KOPT-K1 (cell line): Measurements from ENCODE around the gene IQSEC1.

Experiments used
- H3K27ac ChIP-seq: fragments of 200-600 bp; sonication (generic); 2 replicates; pipeline ENCODE4 v1.5.1; 2016; ENCODE audit warnings: antibody characterized with exemption, mild to moderate bottlenecking, low read depth, low read length; ENCODE audit not compliant: poor library complexity, severe bottlenecking
- H3K36me3 ChIP-seq: fragments of 200-600 bp; sonication (generic); 2 replicates; pipeline ENCODE4 v1.5.1; 2017; ENCODE audit warnings: antibody characterized with exemption, mild to moderate bottlenecking, low read length, moderate library complexity; ENCODE audit not compliant: insufficient read depth
- H3K9me3 ChIP-seq: fragments of 200-600 bp; sonication (generic); 2 replicates; pipeline ENCODE4 v1.5.1; 2017; ENCODE audit warnings: antibody characterized with exemption, low read length, mild to moderate bottlenecking; ENCODE audit not compliant: insufficient read depth, poor library complexity, severe bottlenecking

Gene IQSEC1

DNA sequence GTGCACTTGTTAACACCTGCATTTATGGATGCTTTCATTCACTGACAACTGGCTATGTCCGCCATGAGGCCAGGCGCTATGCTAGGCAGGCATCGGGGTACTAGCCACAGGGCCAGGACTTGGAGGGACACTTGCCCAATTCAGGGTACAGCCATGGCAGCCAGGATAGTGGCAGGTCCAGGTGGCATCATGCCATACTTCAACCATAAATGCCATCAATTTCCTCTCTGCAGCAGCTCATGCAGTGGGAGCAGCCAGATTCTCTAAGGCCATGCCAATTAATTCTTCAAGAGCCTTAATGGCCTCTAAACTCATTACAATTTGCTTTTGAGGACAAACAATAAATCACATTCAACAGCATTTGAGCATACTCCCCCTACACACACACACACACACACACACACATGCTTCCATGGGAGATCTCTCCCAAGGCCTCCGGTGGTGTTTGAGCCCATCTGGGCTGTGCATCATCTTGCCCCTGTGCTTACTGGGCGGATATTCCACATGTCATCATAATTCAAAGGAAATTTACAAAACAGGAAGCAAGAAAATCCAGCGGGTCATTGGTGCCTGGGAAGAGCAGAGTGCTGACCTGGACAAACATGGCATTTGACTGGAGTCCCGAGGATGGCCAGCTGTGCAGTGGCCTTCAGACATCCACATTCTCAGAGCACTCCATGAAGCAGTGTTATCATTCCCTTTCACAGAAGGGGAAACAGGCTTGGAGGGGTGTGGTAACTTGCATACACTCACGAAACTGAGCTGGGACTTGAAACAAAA, 109.1 kb downstream of the IQSEC1 start:
- Histone ChIP-seq H3K36me3 (peaks cover 5% of the 10 kb centered on the region; the same call in 1 of the 2 replicates), H3K9me3 (no peaks in the 10 kb centered on the region), H3K27ac (no peak overlapping the region)

DNA sequence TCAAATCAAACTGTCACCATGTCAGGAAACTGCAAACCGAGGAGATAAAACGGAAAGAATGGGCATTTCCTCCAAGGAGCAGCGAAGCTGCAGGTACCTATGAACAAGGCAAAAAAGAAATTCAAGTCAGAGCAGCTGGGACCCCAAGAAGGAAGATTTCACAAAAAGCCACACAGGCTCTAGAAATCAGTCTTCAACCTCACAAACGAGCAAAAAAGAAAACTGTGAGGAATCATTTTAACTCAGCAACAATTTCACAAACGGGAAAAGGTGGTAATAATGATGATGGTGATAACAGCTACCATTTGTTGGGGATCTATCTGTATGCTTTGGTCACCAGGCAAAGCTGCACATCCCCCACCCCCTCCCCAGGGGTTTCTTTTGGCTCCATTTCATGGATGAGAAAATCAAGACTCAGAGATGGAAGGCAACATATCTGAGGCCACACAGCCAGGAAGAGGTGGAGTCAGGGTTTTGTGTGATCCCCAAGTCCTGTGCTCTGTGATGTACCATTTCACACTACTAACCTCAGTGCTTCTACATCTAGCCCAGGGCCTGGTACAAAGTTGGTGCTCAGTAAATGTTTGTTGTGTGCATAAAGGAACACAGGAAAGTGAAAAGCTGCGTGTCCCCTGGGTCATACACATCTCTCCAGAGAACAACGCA, 109.9 kb downstream of the IQSEC1 start:
- Histone ChIP-seq H3K27ac (no peak overlapping the region), H3K36me3 (no peaks in the 10 kb centered on the region; the same call in 1 of the 2 replicates), H3K9me3 (no peaks in the 10 kb centered on the region)

DNA sequence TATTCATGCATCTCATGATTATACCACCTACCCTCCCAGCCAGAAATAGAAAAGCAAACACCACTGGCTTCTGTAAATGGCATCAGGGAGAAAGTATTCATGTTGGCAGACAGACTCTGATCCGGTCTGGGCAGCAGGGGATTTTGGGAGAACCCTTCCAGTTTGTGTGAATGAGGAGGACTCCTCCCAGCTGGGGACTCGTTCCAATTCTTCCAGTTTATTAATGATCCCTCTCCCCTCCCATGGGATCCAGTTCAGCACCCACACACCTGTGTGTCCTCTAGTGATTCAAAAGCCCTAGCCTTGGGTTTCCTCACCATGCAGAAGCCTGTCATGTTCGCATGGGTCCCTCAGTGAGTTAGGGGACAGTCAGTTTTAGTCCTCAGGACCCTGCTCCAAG, 110.9 kb downstream of the IQSEC1 start:
- Histone ChIP-seq H3K27ac (no peak overlapping the region), H3K36me3 (no peaks in the 10 kb centered on the region; the same call in 1 of the 2 replicates), H3K9me3 (no peaks in the 10 kb centered on the region)

DNA sequence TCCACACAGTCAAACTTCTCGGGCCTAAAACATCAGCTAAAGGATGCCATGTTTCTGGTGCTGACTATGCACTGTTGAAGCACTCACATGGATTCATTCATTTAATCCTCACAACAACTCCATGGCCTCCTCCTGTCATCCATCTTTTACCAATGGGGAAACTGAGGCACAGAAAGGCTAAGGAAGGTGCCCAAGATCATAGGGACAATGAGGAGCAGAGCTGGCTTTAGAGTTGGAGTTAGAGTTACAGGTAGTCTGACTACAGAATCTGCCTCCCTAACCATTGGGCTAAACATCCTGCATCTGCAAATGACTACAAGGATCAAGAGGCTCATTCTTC, 111.6 kb downstream of the IQSEC1 start:
- Histone ChIP-seq H3K36me3 (no peaks in the 10 kb centered on the region; the same call in 1 of the 2 replicates), H3K27ac (no peak overlapping the region), H3K9me3 (no peaks in the 10 kb centered on the region)

DNA sequence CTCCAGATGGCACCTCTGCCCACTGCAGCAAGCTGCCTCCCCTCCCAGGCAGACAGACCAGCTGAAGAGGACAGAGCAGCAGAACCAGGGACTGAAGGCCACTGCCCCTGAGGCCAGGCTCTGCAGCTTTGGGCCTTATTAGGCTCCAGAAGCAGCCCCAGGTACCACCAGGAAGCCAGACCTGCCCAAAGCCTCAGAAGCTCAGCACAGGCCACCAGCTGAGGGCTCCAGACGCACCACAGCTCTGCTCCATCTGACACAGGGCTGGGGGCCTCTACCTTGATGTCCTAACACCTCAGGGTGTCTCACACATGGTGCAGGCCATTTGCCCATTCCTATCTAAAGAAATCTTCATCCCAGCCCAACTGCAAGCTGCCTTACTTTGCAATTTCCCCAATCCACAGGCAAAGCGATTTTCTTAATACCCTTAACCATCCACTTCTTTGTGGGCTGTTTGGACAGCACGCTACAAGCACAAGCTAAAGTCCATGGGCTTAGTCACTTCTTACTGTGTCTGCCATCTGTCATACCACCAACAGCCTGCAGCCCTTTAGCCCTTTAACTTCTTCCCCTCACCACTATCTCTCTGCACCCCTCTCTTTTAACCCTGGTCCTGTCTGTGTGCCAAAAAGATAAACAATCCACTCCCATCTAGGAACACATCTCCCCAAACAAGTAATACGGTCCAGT, 112.1 kb downstream of the IQSEC1 start:
- no peaks in the 10 kb centered on the region; the same call in 1 of the 2 replicates for H3K36me3 ChIP-seq
- H3K27ac ChIP-seq = peak overlapping the region; percentile 17
- H3K9me3 ChIP-seq = no peaks in the 10 kb centered on the region

DNA sequence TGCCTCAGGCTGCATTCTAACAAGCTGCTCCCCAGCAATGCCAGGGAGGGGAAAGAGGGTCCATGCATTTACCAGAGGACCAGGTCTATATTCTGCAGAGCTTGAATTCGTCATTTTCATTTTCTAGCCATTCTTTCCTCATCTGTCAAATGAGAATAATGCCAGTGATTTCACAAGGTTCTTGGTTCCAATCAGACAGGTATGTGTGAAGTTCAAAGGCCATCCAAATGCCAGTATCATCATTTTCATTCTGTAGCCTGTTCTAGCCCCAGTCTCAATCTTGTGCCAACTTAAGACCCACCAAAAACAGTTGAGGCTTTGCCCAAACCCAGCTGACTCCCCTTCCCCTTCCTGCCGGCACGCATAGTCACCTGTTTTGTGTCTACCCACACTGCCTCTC, 112.7 kb downstream of the IQSEC1 start:
- Histone ChIP-seq H3K27ac (peak overlapping the region; percentile 17), H3K36me3 (no peaks in the 10 kb centered on the region; the same call in 1 of the 2 replicates), H3K9me3 (no peaks in the 10 kb centered on the region)

DNA sequence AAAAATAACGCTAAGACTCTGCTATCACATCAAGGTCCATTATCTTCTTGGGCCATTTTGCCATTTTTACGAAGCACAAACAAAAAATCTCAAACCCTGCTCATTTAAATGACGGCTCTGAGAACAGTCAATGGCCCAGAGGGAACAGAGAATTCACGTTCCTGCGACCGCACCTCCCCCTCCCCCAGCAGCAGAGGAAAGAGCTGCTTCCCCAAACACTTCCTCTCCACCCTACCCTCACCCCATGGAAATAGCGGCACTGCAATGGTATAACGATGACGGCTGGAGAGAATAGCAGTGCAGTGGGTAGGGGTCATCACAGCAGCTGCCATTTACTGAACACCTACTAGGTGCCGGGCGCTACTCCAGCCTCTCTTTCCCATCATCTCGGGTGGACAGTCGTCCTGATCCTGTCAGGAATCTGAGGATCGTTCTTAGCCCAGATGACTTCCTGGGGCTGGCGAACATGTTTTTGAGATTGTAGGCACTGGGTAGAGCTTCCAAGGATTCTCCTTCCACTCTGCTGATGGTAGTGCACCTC, 113.3 kb downstream of the IQSEC1 start:
- no peaks in the 10 kb centered on the region for H3K9me3 ChIP-seq
- no peaks in the 10 kb centered on the region; the same call in 1 of the 2 replicates for H3K36me3 ChIP-seq
- no peak overlapping the region for H3K27ac ChIP-seq

DNA sequence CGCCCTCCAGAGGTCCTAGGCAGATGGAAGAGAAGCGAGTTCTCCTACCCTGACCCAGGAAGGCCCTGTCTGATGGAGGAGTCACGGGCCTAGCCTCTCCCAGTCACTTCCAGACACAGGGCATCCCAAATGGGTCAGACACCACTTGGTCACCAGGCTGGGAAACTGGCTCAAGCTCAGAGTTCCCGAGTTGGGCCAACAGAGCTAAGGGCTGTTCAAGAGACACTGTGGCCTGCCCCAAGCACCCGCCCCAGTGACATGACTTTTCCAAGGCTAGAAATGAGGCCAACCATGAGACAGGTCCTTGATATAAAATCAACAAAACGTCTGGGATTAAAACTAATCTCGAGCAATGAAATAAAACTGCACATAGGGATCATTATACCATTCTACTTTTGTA, 113.8 kb downstream of the IQSEC1 start:
- H3K27ac ChIP-seq = no peak overlapping the region
- no peaks in the 10 kb centered on the region; the same call in 1 of the 2 replicates for H3K36me3 ChIP-seq
- H3K9me3 ChIP-seq = no peaks in the 10 kb centered on the region

DNA sequence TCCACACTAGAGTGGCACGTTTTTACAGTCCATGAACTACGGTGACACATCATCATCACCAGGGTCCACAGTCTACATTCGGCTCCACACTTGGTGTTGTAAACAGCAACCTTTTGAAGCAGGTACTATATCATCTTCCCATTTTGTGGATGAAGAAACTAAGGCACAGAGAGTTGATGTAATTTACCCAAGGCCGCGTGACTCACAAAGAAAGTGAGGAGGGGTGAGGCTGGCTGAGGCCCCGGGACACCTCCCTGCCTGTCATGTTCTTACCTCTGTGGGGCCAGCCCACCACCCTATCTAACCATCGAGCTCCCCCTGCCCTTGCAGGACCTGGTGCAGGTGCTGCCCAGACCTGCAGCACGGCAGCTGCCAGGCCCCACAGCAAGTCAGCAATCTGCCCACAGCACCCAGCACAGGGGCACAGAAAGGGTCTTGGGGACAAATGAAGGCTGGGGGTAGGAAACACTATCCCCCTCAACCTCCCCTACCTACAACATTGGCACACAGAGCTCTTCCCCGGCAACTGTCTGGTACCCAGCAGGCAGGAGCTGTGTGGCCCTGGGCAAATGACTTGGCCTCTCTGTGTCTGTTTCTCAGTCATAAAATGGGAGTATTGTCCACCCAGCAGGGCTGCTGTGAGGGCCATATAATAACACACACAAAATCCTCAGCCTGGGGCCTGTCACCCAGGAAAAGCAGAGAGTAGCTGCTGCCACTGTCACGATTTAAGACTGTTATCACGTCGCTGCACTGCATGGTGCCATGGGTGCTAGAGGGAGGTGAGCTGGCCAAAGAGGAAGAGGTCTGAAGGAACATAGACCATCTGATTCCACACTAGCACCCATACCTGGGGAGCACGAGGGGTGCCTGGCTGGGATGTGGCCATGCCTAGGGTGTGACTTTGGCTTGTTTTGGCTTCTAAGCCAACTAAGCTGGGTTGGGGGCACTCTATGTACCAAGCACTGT, 115.1 kb downstream of the IQSEC1 start:
- no peak overlapping the region for H3K27ac ChIP-seq
- H3K9me3 ChIP-seq = no peaks in the 10 kb centered on the region
- H3K36me3 ChIP-seq = peaks cover 7% of the 10 kb centered on the region; the same call in 1 of the 2 replicates

DNA sequence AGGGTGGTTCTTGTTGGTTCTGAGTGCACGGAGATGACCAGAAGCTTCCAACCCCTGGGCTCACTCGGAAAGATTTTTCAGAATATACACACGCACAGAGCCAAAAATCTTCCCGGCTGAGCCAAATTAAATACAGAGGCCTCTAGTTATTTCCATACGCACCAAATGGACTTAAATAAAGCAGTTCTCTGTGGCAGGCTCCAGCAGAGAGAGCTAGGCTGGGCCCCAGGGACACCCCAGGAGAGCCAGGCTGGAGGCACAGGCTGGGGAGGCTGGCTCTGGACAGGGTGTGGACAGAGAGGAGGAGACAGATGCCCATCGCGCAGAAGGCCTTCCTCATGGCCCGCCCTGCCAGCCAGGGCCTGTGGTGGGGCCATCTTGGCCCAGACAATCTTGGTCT, 115.9 kb downstream of the IQSEC1 start:
- no peaks in the 10 kb centered on the region for H3K9me3 ChIP-seq

DNA sequence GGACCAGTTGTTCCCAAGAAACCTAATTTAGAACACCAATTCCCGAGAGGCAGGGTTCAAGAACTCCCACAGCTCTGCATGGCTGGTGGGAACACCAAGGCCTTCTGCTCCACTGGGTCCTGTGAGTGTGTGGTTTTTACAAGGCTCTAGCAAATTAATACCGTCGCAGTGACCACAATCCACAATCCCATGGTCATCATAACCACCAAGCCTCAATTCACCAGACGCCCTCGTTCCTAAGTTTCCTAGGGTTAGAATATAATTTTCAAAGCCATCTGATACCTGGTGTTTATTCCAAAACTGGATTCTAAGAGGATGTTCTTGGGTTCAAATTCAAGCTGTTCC, 116.9 kb downstream of the IQSEC1 start:
- no peaks in the 10 kb centered on the region for H3K9me3 ChIP-seq
- H3K36me3 ChIP-seq = peaks cover 7% of the 10 kb centered on the region; the same call in 1 of the 2 replicates
- H3K27ac ChIP-seq = no peak overlapping the region

More for the DNA sequence above, 115.9 kb downstream of the IQSEC1 start:
- Histone ChIP-seq H3K27ac (no peak overlapping the region), H3K36me3 (peaks cover 7% of the 10 kb centered on the region; the same call in 1 of the 2 replicates)

DNA sequence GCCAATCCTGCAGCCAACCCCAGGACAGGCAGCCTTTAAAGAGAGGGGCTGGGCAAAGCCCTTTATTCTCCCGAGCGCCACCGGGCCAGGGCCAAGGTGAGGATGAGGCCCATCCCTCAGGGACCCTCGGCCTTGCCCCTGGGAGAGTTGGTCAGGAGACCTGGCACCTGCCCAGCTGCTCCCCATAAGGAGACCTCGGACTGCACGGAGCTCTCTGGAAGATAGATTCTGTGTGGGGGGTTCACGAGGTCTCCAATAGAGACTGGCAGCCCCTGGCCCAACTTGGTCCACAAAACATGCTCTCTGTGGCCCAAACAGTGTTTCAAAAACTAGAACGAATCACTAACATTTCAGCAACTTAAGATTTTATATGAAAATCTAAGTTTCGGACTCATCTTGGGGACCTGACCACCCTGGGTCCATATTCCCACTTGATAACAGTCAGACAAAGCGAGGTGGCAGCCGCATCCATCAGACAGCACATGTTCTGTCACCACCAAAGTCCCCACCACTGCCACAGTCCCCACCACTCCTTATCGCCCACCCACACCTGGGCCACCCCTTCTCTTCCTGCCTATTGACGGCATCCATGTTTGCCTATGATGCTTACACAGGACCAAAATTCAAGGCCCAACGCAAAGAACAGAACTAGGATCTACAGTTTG, 117.4 kb downstream of the IQSEC1 start:
- no peak overlapping the region for H3K27ac ChIP-seq

DNA sequence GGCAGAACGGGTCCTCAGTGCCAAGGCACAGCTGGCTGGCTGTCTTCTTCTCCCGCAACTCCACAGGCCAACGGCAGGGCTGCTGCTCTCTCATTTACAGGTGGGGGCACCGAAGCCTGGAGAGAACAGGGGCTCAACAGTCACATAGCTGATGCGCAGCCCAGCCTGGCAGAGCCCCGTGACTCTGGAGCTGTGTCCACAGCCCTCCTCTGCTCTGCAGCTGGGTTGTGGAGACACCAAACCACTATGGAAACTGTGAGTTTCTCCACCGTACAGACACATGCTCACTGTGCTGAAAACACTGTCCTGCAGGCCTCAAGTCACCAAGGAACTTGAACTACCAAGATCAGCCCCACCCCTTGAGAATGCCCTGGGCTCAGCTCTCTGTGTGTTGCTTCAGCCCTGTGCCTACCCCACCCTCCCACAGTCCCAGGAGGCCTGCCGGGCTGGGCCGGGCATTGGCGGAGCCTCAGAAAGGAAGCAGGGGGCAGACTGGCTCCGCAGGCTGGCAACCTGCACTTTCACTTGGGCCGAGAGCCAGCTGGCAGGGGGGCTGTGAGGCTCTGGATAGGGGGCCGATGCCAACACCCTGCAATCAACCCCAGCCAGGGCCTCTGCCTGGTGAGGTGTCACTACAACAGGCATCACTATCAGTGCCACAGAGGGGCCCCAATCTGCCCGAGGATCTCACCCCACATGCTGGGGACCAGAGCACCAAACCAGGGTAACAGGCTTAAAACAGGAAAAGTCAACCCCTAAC, 118.2 kb downstream of the IQSEC1 start:
- Histone ChIP-seq H3K27ac (no peak overlapping the region), H3K9me3 (no peaks in the 10 kb centered on the region), H3K36me3 (peaks cover 7% of the 10 kb centered on the region; the same call in 1 of the 2 replicates)

More for the DNA sequence above, 117.4 kb downstream of the IQSEC1 start:
- Histone ChIP-seq H3K36me3 (peaks cover 7% of the 10 kb centered on the region; the same call in 1 of the 2 replicates), H3K9me3 (no peaks in the 10 kb centered on the region)
